ENCODE results near the gene ELMOD1.

The ELMOD1 gene

DNA sequence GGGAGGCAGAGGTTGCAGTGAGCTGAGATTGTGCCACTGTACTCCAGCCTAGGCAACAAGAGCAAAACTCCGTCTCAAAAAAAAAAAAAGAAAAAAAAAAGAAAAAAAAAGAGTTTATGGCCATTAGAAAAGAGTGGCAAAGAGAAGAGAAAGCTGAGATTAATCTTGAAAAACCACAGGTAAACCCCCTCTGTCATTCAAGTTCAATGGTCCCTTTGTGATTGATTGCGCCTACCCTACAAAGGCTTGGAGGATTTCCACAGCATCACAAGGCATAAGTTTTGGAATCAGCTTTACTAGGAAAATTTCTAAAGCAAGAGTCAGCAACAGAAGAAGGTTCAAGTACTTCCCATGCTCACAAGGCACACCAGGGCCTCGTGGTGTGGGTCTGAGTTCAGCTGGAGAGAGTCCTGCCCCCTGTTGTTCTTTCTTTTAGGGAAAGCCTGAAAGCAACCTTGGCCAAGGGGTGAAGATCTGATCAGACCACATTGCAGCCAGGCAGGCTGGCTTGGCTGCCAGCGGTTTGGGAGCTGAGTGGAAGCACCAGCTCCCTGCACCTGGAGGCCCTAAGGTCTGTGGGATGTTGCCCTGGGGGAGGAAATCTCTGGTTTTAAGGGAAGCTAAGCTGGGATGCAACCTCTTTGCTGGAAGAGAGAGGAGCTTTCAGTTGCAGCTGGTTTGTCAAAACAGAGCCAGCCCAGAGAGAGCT is 79.1 kb downstream of the ELMOD1 start:
- Histone ChIP-seq H3K4me2 (ENCODE audit: low read length) (no peak overlapping the region), H3K4me1 (ENCODE audit: low read length) (no peaks in the 10 kb centered on the region), H3K36me3 (replicated peaks; ENCODE audit: low read depth, low read length) (no peaks in the 10 kb centered on the region), H3K27ac (ENCODE audit: low read length) (no peak overlapping the region), H3K4me3 (ENCODE audit: low read length) (no peak overlapping the region), H3K27me3 (ENCODE audit: low read depth, low read length) (no peaks in the 10 kb centered on the region), H4K20me1 (ENCODE audit: insufficient read depth, low read length) (no peaks in the 10 kb centered on the region), H3K79me2 (ENCODE audit: low read length) (no peaks in the 10 kb centered on the region), H3K9me3 (ENCODE audit: insufficient read depth, low read length) (no peaks in the 10 kb centered on the region), H3K9ac (ENCODE audit: low read length) (no peak overlapping the region), H2AFZ (ENCODE audit: low read depth, low read length) (no peak overlapping the region)
- TF ChIP-seq, protein P1, sequence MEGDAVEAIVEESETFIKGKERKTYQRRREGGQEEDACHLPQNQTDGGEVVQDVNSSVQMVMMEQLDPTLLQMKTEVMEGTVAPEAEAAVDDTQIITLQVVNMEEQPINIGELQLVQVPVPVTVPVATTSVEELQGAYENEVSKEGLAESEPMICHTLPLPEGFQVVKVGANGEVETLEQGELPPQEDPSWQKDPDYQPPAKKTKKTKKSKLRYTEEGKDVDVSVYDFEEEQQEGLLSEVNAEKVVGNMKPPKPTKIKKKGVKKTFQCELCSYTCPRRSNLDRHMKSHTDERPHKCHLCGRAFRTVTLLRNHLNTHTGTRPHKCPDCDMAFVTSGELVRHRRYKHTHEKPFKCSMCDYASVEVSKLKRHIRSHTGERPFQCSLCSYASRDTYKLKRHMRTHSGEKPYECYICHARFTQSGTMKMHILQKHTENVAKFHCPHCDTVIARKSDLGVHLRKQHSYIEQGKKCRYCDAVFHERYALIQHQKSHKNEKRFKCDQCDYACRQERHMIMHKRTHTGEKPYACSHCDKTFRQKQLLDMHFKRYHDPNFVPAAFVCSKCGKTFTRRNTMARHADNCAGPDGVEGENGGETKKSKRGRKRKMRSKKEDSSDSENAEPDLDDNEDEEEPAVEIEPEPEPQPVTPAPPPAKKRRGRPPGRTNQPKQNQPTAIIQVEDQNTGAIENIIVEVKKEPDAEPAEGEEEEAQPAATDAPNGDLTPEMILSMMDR (IDR thresholded peaks at IDR 0.05; ENCODE audit: low read depth, low read length): no peak
- no peak for TF ChIP-seq EZH2phosphoT487 (IDR thresholded peaks at IDR 0.05; ENCODE audit: low read depth)

- H3K79me2 ChIP-seq (ENCODE audit: low read length): no peaks in the 10 kb centered on the region
- H4K20me1 ChIP-seq (ENCODE audit: insufficient read depth, low read length): no peaks in the 10 kb centered on the region
- H2AFZ ChIP-seq (ENCODE audit: low read depth, low read length): no peak overlapping the region
- no peak overlapping the region for H3K27ac ChIP-seq (ENCODE audit: low read length)
- no peaks in the 10 kb centered on the region for H3K36me3 ChIP-seq (replicated peaks; ENCODE audit: low read depth, low read length)
- no peak overlapping the region for H3K4me3 ChIP-seq (ENCODE audit: low read length)
- no peak for TF ChIP-seq EZH2phosphoT487 (IDR thresholded peaks at IDR 0.05; ENCODE audit: low read depth)
- TF ChIP-seq, protein P1 (IDR thresholded peaks at IDR 0.05; ENCODE audit: low read depth, low read length): no peak
- H3K4me1 ChIP-seq (ENCODE audit: low read length): no peaks in the 10 kb centered on the region
- no peaks in the 10 kb centered on the region for H3K27me3 ChIP-seq (ENCODE audit: low read depth, low read length)
- no peaks in the 10 kb centered on the region for H3K9me3 ChIP-seq (ENCODE audit: insufficient read depth, low read length)
- no peak overlapping the region for H3K9ac ChIP-seq (ENCODE audit: low read length)
- H3K4me2 ChIP-seq (ENCODE audit: low read length): no peak overlapping the region
Measured at GRCh38 chr11:107675902-107676301, 85.0 kb downstream of the ELMOD1 start.

- Histone ChIP-seq H4K20me1 (ENCODE audit: insufficient read depth, low read length) (no peaks in the 10 kb centered on the region), H3K27me3 (ENCODE audit: low read depth, low read length) (no peaks in the 10 kb centered on the region), H3K4me2 (ENCODE audit: low read length) (no peak overlapping the region), H3K79me2 (ENCODE audit: low read length) (no peaks in the 10 kb centered on the region), H3K9ac (ENCODE audit: low read length) (no peak overlapping the region), H3K4me3 (ENCODE audit: low read length) (no peak overlapping the region), H3K9me3 (ENCODE audit: insufficient read depth, low read length) (no peaks in the 10 kb centered on the region), H2AFZ (ENCODE audit: low read depth, low read length) (no peak overlapping the region), H3K36me3 (replicated peaks; ENCODE audit: low read depth, low read length) (no peaks in the 10 kb centered on the region), H3K27ac (ENCODE audit: low read length) (no peak overlapping the region), H3K4me1 (ENCODE audit: low read length) (no peaks in the 10 kb centered on the region)
- TF ChIP-seq, protein P1 (IDR thresholded peaks at IDR 0.05; ENCODE audit: low read depth, low read length): no peak
- no peak for TF ChIP-seq EZH2phosphoT487 (IDR thresholded peaks at IDR 0.05; ENCODE audit: low read depth)
Measured at GRCh38 chr11:107676336-107677057, 85.5 kb downstream of the ELMOD1 start.

DNA sequence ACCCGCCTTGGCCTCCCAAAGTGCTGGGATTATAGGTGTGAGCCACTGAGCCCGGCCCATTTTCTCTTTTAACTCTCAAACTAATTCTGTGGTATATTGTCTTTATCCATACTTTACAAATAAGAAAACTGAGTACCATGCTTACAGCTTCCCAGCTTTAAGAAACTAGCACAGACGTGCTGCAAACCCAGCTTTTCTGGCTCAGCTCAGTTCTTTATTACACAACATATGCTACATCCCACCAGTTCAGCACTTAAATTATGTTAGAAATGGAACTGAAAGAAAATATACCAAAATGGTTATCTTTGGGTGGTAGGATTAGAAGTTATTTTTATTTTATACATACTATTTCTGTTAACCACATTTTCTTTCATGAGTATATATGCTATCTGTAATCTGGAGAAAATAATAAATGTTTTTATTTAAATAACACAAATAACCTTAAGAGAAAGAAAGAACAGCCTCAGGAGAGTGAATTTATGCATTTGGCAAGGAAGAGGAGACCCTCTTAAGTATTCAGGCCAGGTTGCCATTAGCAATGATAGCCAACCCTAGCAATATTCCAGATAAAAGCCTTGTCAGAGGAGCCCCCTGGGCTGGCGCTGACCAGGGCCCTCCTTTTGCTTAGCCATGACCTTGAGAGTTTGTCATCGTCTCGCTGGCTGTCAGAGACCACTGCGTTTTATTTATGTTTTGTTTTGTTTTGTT is 87.1 kb downstream of the ELMOD1 start:
- no peak for TF ChIP-seq EZH2phosphoT487 (IDR thresholded peaks at IDR 0.05; ENCODE audit: low read depth)
- TF ChIP-seq, protein P1 (IDR thresholded peaks at IDR 0.05; ENCODE audit: low read depth, low read length): no peak

More for the DNA sequence above, 87.1 kb downstream of the ELMOD1 start:
- Histone ChIP-seq H3K4me1 (ENCODE audit: low read length) (peaks cover 5% of the 10 kb centered on the region), H4K20me1 (ENCODE audit: insufficient read depth, low read length) (no peaks in the 10 kb centered on the region), H3K27me3 (ENCODE audit: low read depth, low read length) (no peaks in the 10 kb centered on the region), H3K36me3 (replicated peaks; ENCODE audit: low read depth, low read length) (no peaks in the 10 kb centered on the region), H2AFZ (ENCODE audit: low read depth, low read length) (no peak overlapping the region), H3K4me2 (ENCODE audit: low read length) (no peak overlapping the region), H3K9me3 (ENCODE audit: insufficient read depth, low read length) (no peaks in the 10 kb centered on the region), H3K4me3 (ENCODE audit: low read length) (no peak overlapping the region), H3K79me2 (ENCODE audit: low read length) (no peaks in the 10 kb centered on the region), H3K27ac (ENCODE audit: low read length) (no peak overlapping the region), H3K9ac (ENCODE audit: low read length) (no peak overlapping the region)

Data from OCI-LY3 (cell line).